ENCODE data around the gene FDX2.

FDX2 gene

GRCh38 chr19:10332965-10333757 lies 17.3 kb upstream of the FDX2 start, which contains the start of gene RAVER1:
TSS of gene RAVER1 (minus strand) at chr19:10333529. CDS start at chr19:10333507, 22 bp downstream.
- DNase-seq (ENCODE audit: low read depth in 2 of 2) = peak; percentile 94 to 98

- DNase-seq (ENCODE audit: low read depth in 2 of 2) = no peak
Observed at GRCh38 chr19:10332158-10332964, 16.5 kb upstream of the FDX2 start.

GRCh38 chr19:10329555-10329954 lies 13.7 kb upstream of the FDX2 start:
- DNase-seq (ENCODE audit: low read depth in 2 of 2) = no peak

- no peak for DNase-seq (ENCODE audit: low read depth in 2 of 2)
Observed at GRCh38 chr19:10328558-10329429, 13.0 kb upstream of the FDX2 start.

GRCh38 chr19:10327793-10328192 lies 12.0 kb upstream of the FDX2 start:
- no peak for DNase-seq (ENCODE audit: low read depth in 2 of 2)

GRCh38 chr19:10325732-10326131 lies 9.9 kb upstream of the FDX2 start:
- DNase-seq (ENCODE audit: low read depth in 2 of 2) = no peak

GRCh38 chr19:10321874-10322835 lies 6.3 kb upstream of the FDX2 start:
- DNase-seq (ENCODE audit: low read depth in 2 of 2) = no peak

GRCh38 chr19:10321417-10321797 lies 5.6 kb upstream of the FDX2 start:
- no peak for DNase-seq (ENCODE audit: low read depth in 2 of 2)

GRCh38 chr19:10320602-10321416 lies 5.0 kb upstream of the FDX2 start:
- DNase-seq (ENCODE audit: low read depth in 2 of 2) = no peak

GRCh38 chr19:10318807-10319682 lies 3.2 kb upstream of the FDX2 start:
- no peak for DNase-seq (ENCODE audit: low read depth in 2 of 2)

- DNase-seq (ENCODE audit: low read depth in 2 of 2) = no peak
Observed at GRCh38 chr19:10317857-10318462, 2.1 kb upstream of the FDX2 start.

- DNase-seq (ENCODE audit: low read depth in 2 of 2) = no peak
Observed at GRCh38 chr19:10317045-10317856, 1.4 kb upstream of the FDX2 start.

GRCh38 chr19:10316229-10317044 lies 622 bp upstream of the FDX2 start:
- DNase-seq (ENCODE audit: low read depth in 2 of 2) = no peak

GRCh38 chr19:10309423-10309822 lies 6.4 kb downstream of the FDX2 start, which contains the start of gene ZGLP1:
TSS of gene ZGLP1 (minus strand) at chr19:10309815.
- no peak for DNase-seq (ENCODE audit: low read depth in 2 of 2)

- no peak for DNase-seq (ENCODE audit: low read depth in 2 of 2)
Observed at GRCh38 chr19:10306327-10306726, 9.5 kb downstream of the FDX2 start.

- DNase-seq (ENCODE audit: low read depth in 2 of 2) = no peak
Observed at GRCh38 chr19:10305139-10305806, 10.5 kb downstream of the FDX2 start.
